ENCODE results near the gene ZNF227.
"Not testable (repeated sequence)": the region's sequence is repeated elsewhere in the genome, so short reads cannot be mapped to it uniquely, and the experiment has no call there.

ZNF227 gene

DNA sequence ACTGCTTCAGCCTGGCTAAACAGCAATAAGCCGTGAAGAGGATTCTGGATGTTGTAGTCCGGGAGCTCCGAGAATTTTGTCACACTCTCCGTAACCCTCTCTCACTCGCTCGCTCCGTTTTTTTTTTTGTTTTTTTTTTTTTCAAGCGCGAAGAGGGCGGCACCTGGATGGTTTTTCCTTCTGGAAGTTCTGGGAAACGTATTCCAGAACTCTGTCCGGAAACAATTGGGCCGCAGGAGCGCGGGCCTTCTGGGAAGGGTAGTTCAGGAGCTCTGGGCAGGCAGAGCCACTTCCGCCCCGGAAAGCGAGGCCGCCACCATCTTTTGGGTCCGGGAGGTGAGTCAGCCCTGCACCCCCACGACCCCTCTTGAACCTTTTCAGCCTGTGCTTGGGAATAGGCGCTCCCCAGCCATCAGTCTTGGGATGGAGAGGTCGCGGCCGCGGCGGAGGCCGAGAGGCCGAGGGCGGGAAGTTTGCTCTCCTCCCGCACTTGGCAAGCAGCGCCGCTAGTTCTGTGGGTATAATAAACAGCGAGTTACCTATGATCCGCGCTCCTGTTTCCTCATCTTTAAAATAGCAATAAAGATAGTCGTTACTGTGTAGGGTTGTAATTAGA lies at the start of gene ZNF227:
ZNF227 (plus strand) TSS at position 283 of the 616 bp plus-strand sequence. CDS start 5,261 bp downstream, outside the sequence.
- DNase-seq = peak; percentile 82

DNA sequence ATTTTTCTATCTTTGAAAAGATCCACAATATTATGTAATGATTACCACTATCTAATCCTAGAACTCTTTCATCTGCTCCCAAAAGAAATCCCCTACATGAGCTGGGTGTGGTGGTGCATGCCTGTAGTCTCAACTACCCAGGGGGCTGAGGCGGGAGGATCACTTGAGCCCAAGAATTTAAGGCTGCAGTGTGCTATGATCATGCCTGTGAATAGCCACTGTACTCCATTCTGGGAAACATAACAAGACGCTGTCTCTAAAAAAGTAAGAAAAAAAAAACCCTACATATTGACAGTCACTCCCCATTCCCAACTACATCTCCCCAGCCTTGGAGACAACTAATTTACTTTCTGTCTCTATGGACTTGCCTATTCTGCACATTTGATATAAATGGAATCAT lies 48.5 kb upstream of the ZNF227 start:
- no peak for DNase-seq

DNA sequence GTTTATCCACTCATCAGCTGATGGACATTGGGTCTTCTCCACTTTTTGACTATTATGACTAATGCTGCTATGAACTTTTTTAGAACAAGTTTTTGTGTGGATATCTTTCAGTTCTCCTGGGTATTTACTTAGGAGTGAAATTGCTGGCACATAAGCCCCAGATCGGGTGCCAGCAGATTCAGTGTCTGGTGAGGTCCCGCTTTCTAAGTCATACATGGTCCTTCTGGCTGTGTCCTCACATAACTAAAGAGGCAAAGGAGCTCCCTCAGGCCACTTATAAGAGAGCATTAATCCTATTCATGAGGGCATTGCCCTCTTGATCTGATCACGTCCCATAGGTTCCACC lies 48.0 kb upstream of the ZNF227 start:
- DNase-seq = no peak

DNA sequence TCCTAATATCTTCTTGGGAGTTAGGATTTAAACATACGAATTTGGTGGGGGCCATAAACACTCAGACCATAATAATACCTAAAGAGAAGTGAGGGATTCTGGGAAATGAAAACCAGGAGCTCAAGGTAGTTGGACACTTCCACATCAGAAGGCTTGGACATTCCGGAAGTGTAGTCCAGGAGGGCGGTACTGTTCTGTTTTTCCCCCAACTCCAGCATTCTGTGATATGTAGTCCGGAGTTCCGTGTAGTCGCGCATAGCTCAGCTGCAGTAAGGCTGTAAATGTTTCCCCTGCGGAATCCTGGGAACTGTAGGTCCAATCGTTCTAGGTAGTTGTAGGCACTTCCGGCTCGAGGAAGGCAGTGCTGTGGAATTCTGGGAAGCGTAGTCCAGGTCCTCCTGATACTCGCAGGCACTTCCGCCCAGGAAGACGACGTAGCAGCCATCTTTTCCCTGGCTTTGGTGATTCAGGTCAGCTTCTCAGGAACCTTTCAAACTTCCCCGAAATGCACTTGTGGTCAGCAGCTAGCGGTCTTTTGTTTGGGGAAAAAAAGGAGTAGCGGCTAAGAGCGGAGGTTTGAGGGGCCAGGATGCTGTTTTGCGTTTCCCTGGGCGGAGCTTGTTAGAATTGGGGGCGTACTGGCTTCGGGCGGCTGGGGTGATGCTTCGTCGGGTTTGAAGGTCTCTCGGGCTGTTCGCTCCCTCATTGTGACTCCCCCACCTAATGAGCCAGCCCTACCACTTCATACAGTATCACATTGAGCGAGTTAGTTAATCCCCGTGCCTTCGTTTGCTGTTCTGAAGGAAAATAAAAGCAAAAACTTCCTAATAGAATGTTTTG lies 47.4 kb upstream of the ZNF227 start, which contains the start of gene ZNF226:
ZNF226 (plus strand) TSS at position 428 of the 840 bp plus-strand sequence. CDS start 4,981 bp downstream, outside the sequence.
- peak; percentile 89 for DNase-seq

DNA sequence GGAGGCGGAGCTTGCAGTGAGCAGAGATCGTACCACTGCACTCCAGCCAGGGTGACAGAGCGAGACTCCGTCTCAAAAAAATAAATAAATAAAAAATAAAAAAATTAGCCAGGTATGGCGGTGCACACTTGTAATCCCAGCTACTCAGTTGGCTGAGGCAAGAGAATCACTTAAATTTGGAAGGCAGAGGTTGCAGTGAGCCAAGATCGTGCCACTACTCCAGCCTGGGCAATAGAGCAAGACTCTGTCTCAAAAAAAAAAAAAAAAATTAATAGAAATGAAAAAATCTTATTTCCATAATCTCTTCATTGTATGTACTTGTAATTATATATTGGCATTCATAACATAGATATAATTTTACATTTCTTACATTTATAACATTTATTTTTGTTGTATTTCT lies 41.7 kb upstream of the ZNF227 start:
- not testable (repeated sequence) for DNase-seq

DNA sequence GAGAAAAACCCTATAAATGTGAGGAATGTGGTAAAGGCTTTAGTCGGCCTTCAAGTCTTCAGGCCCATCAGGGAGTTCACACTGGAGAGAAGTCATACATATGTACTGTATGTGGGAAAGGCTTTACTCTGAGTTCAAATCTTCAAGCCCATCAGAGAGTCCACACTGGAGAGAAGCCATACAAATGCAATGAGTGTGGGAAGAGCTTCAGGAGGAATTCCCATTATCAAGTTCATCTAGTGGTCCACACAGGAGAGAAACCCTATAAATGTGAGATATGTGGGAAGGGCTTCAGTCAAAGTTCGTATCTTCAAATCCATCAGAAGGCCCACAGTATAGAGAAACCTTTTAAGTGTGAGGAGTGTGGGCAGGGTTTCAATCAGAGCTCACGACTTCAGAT lies 35.7 kb upstream of the ZNF227 start:
- DNase-seq = no peak

DNA sequence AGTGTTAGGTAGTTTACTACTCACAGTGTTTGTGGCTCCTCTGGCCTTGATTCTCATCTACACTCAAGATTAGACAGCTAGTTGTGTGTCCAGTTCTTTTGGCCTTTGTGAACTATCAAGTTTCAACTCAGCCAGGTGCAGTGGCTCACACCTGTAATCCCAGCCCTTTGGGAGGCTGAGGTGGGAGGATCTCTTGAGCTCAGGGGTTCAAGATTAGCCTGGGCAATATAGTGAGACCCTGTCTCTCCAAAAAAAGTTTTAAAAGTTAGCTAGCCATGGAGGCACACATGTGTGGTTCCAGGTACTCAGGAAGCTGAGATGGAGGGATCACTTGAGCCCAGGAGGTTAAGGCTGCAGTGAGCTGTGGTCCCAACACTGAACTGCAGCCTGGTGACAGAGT lies 31.4 kb upstream of the ZNF227 start:
- no peak for DNase-seq

DNA sequence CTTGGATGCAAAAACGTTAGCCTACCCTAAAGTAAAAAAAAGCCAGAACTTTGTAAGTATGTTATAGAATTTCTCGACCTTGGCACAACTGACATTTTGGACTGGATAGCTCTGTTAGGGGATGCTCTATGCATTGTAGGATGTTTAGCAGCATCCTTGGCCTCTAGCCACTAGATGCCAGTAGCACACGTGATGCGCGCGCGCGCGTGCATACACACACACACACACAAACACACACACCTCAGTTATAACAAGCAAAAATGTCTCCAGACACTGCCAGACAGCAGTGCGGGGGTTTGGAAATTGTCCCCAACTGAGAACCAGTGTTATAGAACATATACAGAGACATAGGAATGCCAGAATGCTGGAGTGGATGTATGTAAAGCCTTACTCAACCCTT lies 30.2 kb upstream of the ZNF227 start:
- DNase-seq = no peak

DNA sequence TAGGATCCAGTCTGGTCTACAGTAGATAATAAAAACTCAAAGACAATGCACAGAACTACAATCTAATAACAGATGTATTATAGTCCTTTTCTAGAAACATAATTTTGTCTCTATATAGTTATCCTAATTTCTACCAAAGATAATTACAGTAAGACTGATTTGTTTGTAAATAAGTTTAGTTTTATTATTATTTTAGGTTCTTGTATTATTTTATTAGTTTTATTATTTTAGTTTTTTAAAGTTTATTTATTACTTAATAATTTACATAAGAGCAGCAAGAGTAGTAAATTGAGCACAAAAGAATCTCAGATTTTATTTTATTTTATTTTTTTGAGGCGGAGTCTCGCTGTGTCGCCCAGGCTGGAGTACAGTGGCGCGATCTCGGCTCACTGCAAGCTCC lies 22.3 kb upstream of the ZNF227 start:
- no peak for DNase-seq

DNA sequence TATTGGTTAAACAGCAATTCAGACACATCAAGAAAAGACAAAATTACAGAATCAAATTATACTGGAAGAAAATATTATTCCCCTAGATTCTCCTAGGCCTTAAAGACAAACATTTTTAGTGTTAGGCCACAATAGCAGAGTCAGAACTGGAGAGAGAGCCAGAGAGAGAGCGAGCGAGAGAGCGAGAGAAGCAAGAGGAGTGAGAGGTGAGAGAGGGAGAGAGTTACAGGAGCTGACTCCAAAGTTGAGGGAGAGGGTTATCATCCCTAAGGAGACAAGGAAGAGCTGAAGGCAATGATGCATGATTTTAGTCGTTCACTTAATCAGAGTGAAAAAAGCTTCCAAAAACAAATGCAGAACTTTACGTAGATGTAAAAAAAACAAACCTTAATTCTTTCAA lies 20.2 kb upstream of the ZNF227 start:
- no peak for DNase-seq

DNA sequence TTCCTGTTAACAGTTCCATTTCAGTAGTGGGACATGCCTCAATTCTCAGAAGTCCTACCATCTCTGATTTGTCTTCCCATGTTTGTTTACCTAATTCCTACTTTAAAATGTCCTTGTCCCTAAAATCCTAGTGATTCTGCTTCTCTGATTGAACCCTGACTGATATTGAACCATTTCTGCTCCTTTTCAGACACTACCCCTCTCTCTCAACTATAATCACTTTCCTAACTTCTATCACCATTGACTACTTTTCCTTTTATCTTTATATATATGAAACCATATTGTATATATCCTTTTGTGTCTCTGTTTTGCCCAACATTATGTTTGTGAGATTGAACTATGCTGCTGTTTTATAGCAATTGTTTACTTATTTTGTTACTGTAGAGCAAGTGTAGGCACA lies 15.6 kb upstream of the ZNF227 start:
- no peak for DNase-seq

DNA sequence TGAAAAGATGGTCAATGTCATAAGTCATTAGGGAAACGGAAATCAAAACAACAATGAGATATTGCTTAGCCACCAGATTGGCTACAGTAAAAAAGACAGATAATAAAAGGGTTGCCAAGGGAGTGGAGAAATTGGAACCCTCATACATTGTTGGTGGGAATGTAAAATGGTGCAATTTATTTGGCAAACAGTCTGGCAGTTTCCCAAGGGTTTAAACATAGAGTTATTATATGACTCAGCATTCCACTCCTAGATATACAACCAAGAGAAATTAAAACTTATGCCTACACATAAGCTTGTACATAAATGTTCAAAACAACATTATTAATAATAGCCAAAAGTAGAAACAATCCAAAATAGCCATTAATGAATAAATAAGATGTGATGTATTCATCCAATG lies 9.9 kb upstream of the ZNF227 start:
- DNase-seq = no peak

DNA sequence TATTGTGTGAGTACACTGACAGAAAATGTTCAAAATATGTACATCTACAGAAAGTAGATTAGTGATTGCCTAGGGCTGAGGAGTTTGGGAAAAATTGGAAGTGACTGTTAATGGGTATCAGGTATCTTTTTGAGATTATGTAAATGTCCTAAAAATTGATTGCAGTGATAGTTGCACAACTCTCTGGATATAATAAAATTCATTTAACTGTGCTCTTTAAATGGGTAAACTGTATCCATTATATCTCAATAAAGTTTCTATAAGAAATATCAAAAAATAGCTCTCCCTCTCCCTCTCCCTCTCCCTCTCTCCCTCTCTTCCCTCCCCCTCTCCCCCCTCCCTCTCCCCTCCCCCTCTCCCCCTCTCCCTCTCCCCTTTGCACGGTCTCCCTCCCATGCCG lies 9.4 kb upstream of the ZNF227 start:
- DNase-seq = no peak

DNA sequence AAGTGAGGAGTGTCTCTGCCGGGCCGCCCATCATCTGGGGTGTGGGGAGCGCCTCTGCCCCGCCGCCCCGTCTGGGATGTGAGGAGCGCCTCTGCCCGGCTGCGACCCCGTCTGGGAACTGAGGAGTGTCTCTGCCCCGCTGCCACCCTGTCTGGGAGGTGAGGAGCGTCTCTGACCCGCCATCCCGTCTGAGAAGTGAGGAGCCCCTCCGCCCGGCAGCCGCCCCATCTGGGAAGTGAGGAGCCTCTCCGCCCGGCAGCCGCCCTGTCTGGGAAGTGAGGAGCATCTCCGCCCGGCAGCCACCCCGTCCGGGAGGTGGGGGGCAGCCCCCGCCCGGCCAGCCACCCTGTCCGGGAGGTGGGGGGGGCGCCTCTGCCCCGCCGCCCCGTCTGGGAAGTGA lies 8.5 kb upstream of the ZNF227 start:
- DNase-seq = not testable (repeated sequence)

DNA sequence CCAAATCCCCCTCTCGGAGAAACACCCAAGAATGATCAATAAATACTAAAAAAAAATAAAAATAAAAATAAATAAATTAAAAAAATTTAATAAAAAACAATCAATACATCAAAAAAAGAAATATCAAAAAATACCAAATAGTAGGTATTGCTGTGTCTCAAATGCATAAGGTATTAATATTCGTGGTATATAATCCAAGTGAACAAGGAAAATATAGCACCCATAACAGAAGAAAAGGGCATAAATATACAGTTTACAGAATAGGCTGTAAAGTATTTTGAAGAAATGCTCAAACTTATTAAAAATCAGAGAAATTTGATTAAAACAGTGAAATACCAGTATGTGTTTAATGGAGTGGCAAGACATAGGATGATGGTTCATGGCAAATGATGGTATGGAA lies 7.6 kb upstream of the ZNF227 start:
- DNase-seq = no peak

DNA sequence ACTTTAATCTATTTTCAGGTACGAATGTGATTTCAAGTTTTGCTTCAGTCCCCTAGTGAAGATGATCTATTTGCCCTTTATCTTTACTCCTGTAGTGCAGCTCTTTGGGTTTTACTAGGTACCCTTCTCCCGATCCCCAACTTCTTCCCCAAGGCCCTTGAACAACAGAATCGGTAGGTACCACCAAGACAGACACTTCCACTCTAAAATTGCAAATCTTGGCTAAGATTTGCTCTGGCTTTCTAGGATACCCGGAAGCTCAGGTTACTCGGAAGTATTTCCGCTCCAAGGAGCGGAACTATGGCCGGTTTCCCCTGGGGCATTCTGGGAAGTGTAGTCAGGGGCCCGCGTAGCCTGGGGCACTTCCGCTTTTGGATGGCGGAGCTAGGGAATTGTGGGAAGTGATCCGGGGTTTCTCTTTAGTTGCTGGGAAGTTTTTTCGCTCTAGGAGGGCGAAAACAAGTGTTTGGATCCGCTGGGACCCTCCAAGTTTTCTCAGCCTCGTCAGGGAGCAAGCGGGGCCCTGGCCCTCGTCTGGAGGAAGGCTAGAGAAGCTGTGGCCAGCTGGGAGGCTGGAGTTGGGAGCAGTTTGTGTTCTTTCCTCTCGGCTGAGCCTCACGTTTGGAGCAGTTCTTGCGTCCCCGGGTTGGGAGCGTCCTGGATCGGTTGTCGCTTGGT lies 5.1 kb upstream of the ZNF227 start:
- peak; percentile 86 for DNase-seq

DNA sequence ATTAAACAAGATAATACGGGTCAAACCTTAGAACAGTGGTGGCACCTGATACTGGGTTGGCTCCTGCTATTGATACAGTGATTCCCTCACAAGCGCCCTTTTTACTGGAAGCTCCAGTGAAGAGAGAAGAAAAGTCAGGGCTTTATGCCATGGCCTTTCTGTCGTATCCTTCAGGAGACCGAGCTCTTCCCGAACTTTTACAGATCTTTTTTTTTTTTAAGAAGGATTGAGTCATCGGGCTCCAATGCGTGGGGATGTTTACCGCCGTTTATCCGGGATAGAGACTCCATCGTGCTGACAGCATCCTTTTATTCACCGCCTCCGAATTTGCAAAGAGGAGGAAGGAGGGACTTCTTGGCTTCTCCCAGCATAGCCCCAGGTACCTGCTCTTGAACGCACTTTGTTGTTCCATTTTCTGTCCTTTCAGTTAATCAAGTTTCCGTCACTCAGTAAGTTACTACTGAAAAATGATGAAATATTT lies 574 bp downstream of the ZNF227 start:
- DNase-seq = no peak

DNA sequence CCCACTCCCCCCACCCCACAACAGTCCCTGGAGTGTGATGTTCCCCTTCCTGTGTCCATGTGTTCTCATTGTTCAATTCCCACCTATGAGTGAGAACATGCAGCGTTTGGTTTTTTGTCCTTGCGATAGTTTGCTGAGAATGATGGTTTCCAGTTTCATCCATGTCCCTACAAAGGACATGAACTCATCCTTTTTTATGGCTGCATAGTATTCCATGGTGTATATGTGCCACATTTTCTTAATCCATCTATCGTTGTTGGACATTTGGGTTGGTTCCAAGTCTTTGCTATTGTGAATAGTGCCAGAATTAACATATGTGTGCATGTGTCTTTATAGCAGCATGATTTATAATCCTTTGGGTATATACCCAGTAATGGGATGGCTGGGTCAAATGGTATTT lies 7.6 kb downstream of the ZNF227 start:
- DNase-seq = not testable (repeated sequence)

DNA sequence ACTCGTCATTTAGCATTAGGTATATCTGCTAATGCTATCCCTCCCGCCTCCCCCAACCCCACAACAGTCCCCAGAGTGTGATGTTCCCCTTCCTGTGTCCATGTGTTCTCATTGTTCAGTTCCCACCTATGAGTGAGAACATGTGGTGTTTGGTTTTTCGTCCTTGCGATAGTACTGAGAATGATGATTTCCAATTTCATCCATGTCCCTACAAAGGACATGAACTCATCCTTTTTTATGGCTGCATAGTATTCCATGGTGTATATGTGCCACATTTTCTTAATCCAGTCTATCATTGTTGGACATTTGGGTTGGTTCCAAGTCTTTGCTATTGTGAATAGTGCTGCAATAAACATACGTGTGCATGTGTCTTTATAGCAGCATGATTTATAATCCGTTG lies 8.4 kb downstream of the ZNF227 start:
- not testable (repeated sequence) for DNase-seq

DNA sequence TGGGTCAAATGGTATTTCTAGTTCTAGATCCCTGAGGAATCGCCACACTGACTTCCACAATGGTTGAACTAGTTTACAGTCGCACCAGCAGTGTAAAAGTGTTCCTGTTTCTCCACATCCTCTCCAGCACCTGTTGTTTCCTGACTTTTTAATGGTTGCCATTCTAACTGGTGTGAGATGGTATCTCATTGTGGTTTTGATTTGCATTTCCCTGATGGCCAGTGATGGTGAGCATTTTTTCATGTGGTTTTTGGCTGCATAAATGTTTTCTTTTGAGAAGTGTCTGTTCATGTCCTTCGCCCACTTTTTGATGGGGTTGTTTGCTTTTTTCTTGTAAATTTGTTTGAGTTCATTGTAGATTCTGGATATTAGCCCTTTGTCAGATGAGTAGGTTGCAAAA lies 9.0 kb downstream of the ZNF227 start:
- DNase-seq = not testable (repeated sequence)

DNA sequence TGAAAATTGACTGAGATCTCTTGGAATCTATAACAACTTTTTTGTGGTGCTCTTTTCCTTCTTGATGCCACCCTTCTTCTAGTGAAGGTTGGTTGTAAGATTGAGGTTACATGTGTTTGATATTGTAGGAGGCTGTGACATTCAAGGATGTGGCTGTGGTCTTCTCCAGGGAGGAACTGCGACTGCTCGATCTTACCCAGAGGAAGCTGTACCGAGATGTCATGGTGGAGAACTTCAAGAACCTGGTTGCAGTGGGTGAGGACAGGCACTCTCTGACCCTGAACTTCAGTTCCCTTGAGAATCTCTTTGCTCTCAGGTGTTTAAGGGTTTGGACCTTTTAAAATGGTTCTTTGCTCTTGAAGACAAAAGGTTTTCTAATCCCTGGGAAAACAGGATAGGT lies 16.0 kb downstream of the ZNF227 start:
- DNase-seq = no peak

DNA sequence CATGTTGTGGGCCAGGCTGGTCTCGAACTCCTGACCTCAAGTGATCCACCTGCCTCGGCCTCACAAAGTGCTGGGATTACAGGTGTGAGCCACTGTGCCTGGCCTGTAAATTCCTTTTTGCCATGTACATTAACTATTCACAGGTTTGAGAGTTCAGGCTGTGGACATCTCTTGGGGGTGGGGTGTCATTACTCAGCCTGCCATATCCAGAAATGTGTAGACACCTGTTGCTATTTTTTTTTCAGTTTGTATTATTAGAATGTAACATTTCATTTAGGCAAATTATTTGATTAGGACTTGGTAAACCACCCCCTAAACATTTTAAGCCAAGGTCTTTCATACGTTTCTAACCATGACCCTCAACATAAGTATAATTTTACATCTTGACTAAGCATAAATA lies 20.5 kb downstream of the ZNF227 start:
- no peak for DNase-seq

DNA sequence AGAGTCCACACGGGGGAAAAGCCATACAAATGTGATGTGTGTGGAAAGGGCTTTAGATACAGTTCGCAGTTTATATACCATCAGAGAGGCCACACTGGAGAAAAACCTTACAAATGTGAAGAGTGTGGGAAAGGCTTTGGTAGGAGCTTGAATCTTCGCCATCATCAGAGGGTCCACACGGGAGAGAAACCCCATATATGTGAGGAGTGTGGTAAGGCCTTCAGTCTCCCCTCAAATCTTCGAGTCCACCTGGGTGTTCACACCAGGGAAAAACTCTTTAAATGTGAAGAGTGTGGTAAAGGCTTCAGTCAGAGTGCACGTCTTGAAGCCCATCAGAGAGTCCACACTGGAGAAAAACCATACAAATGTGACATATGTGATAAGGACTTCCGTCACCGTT lies 24.1 kb downstream of the ZNF227 start:
- no peak for DNase-seq

DNA sequence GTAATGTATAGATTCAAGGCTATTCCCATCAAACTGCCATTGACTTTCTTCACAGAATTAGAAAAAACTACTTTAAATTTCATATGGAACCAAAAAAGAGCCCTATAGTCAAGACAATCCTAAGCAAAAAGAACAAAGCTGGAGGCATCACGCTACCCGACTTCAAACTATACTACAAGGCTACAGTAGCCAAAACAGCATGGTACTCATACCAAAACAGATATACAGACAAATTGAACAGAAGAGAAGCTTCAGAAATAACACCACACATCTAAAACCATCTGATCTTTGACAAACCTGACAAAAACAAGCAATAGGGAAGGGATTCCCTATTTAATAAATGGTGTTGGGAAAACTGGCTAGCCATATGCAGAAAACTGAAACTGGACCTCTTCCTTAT lies 40.0 kb downstream of the ZNF227 start:
- DNase-seq = not testable (repeated sequence)

Data from CD4-positive, alpha-beta T cell treated with Interleukin-10 for 1 hour (primary cell).